Measurements from ENCODE around the gene TFAP2A. TPM values are rescaled to one million over a fixed set of nuclear protein-coding genes. Genes with fewer than 3 reads are reported as not detected.

Gene TFAP2A
- total RNA-seq, 2 donors from 2014 or later: 0.12 TPM; not detected in 1

GRCh38 chr6:10396785-10397184 lies 18.1 kb downstream of the TFAP2A start:
- H3K9me3 ChIP-seq: no peaks in the 10 kb centered on the region
- no peak for TF ChIP-seq CTCF (IDR thresholded peaks at IDR 0.05)
- peaks cover 30 to 33% of the 10 kb centered on the region in 2 donors for H3K27me3 ChIP-seq
- H3K36me3 ChIP-seq: no peaks in the 10 kb centered on the region
- no peak overlapping the region for H3K4me3 ChIP-seq
- DNase-seq (ENCODE audit: low spot score): no peak
- H3K27ac ChIP-seq: no peak overlapping the region
- no peaks in the 10 kb centered on the region for H3K4me1 ChIP-seq

- Histone ChIP-seq H3K4me1 (no peaks in the 10 kb centered on the region), H3K27ac (no peak overlapping the region), H3K4me3 (no peak overlapping the region), H3K27me3 (peaks cover 30 to 38% of the 10 kb centered on the region in 2 donors), H3K9me3 (no peaks in the 10 kb centered on the region), H3K36me3 (no peaks in the 10 kb centered on the region)
- no peak for DNase-seq (ENCODE audit: low spot score)
- no peak for TF ChIP-seq CTCF (IDR thresholded peaks at IDR 0.05)
Measured at GRCh38 chr6:10395704-10396546, 18.9 kb downstream of the TFAP2A start.

GRCh38 chr6:10395171-10395703 lies 19.6 kb downstream of the TFAP2A start:
- H3K27me3 ChIP-seq: peaks cover 28 to 44% of the 10 kb centered on the region in 2 donors

GRCh38 chr6:10393544-10394225 lies 21.2 kb downstream of the TFAP2A start:
- Histone ChIP-seq H3K27ac (no peak overlapping the region), H3K36me3 (no peaks in the 10 kb centered on the region), H3K9me3 (no peaks in the 10 kb centered on the region), H3K4me1 (peaks cover 0 to 7% of the 10 kb centered on the region in 2 donors), H3K4me3 (no peak overlapping the region), H3K27me3 (peaks cover 25 to 47% of the 10 kb centered on the region in 2 donors)
- no peak for TF ChIP-seq CTCF (IDR thresholded peaks at IDR 0.05)
- no peak for DNase-seq (ENCODE audit: low spot score)

More at GRCh38 chr6:10395171-10395703, 19.6 kb downstream of the TFAP2A start:
- Histone ChIP-seq H3K36me3 (no peaks in the 10 kb centered on the region), H3K9me3 (no peaks in the 10 kb centered on the region), H3K4me3 (no peak overlapping the region), H3K4me1 (no peaks in the 10 kb centered on the region), H3K27ac (no peak overlapping the region)
- TF ChIP-seq CTCF (IDR thresholded peaks at IDR 0.05): no peak
- DNase-seq (ENCODE audit: low spot score): no peak

GRCh38 chr6:10391799-10392198 lies 23.1 kb downstream of the TFAP2A start:
- no peak overlapping the region for H3K27ac ChIP-seq
- H3K9me3 ChIP-seq: no peaks in the 10 kb centered on the region
- H3K4me3 ChIP-seq: no peak overlapping the region
- no peak for DNase-seq (ENCODE audit: low spot score)
- TF ChIP-seq CTCF (IDR thresholded peaks at IDR 0.05): no peak
- peaks cover 23 to 45% of the 10 kb centered on the region in 2 donors for H3K27me3 ChIP-seq
- no peaks in the 10 kb centered on the region for H3K36me3 ChIP-seq
- peaks cover 0 to 7% of the 10 kb centered on the region in 2 donors for H3K4me1 ChIP-seq
